Gastrocnemius medialis (tissue), 4 donors: ENCODE data around the gene C2orf76.
A peak's percentile ranks its signal among the peaks of the same experiment; 100 is the strongest.

Experiments
- POLR2A ChIP-seq, 2 donors: fragments of 450-650 bp; IDR thresholded peaks; one replicate each; pipeline ENCODE4 v1.6.1; 2017; ENCODE audit warnings: antibody characterized with exemption in 2 of 2, mild to moderate bottlenecking in 2 of 2, moderate library complexity in 2 of 2
- TF ChIP-seq, protein P1 (sequence below), 5 experiments: fragments of 450-650 bp in 3 of 5; fragments of 200-600 bp in 2 of 5; sonication (generic) in 2 of 5; IDR thresholded peaks in 4 of 5; conservative IDR thresholded peaks in 1 of 5; 1 replicate in 4 of 5; 2 replicates in 1 of 5; pipeline ENCODE4 v1.5.1; 2016 to 2019; ENCODE audit warnings: antibody characterized with exemption in 5 of 5, mild to moderate bottlenecking in 3 of 5, moderate library complexity in 3 of 5

DNA sequence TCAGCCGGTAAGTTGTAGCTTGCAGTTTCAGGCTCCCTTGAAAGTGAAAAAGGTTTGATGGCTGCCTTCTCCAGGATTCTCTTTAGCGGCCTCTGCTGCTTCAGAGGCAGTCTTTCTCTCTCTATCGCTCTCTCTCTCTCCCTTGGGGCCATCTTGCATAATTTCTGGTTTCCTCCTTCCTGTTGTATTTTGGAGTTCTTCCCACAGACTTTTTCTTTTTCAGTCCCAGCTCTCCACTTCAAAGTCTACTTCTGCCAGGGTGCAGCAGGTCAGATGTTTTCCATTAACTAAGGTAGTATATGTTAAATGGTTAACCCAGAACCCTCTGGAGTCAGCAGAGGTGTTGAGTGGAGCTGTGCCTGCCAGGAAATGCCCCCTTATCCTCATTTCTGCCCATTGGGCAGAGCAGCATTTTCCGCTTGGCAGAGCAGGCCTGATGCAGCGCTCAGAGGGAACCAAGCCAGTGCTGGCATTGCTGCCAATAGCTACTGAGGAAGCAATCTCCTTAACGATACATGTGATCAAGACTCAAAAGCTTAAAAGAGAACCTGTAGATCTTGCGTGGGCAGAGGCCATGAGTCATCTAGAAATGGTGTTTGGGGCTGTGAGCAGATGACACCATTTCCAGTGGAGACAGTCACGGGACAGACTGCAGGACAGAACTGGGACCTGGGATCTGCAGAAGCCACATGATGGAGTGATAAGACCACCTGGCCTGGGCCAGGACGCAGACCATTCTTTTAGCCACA, 20.9 kb upstream of the C2orf76 start:
- TF ChIP-seq POLR2A (IDR thresholded peaks at IDR 0.05): no peak
- TF ChIP-seq, protein P1, sequence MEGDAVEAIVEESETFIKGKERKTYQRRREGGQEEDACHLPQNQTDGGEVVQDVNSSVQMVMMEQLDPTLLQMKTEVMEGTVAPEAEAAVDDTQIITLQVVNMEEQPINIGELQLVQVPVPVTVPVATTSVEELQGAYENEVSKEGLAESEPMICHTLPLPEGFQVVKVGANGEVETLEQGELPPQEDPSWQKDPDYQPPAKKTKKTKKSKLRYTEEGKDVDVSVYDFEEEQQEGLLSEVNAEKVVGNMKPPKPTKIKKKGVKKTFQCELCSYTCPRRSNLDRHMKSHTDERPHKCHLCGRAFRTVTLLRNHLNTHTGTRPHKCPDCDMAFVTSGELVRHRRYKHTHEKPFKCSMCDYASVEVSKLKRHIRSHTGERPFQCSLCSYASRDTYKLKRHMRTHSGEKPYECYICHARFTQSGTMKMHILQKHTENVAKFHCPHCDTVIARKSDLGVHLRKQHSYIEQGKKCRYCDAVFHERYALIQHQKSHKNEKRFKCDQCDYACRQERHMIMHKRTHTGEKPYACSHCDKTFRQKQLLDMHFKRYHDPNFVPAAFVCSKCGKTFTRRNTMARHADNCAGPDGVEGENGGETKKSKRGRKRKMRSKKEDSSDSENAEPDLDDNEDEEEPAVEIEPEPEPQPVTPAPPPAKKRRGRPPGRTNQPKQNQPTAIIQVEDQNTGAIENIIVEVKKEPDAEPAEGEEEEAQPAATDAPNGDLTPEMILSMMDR (IDR thresholded peaks at IDR 0.05 in 4 of 5, conservative IDR thresholded peaks at IDR 0.05 in 1 of 5): peak in 2 of 5 experiments; percentile 11 to 18
